Measurements from ENCODE around the gene GRM4. TPM values are rescaled to one million over a fixed set of nuclear protein-coding genes. Genes with fewer than 3 reads are reported as not detected.

GRM4 gene
- total and polyA plus RNA-seq, 10 of the 15 experiments (the other 5 are each of a cell fraction or from before 2014, with no cell fraction given) = 0.01 to 0.31 (median 0.05) TPM; not detected in 2

DNA sequence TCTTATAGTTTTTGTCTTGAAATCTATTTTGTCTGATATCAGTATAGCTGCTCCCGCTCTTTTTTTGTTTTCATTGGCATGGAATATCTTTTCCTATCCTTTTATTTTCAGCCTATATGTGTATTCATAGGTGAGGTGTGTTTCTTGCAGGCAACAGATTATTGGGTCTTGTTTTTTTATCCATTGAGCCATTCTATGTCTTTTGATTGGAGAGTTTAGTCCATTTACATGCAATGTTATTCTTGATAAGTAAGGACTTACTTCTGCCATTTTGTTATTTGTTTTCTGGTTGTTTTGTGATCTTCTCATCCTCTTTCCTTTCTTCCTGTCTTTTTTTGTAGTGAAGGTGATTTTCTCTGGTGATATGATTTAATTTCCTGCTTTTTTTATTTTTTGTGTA is 24.0 kb upstream of the GRM4 start (continued):
- no peak for TF ChIP-seq NFXL1 (IDR thresholded peaks at IDR 0.05; ENCODE audit: borderline replicate concordance)
- TF ChIP-seq, protein P1, sequence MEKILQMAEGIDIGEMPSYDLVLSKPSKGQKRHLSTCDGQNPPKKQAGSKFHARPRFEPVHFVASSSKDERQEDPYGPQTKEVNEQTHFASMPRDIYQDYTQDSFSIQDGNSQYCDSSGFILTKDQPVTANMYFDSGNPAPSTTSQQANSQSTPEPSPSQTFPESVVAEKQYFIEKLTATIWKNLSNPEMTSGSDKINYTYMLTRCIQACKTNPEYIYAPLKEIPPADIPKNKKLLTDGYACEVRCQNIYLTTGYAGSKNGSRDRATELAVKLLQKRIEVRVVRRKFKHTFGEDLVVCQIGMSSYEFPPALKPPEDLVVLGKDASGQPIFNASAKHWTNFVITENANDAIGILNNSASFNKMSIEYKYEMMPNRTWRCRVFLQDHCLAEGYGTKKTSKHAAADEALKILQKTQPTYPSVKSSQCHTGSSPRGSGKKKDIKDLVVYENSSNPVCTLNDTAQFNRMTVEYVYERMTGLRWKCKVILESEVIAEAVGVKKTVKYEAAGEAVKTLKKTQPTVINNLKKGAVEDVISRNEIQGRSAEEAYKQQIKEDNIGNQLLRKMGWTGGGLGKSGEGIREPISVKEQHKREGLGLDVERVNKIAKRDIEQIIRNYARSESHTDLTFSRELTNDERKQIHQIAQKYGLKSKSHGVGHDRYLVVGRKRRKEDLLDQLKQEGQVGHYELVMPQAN (conservative IDR thresholded peaks at IDR 0.05) = no peak

DNA sequence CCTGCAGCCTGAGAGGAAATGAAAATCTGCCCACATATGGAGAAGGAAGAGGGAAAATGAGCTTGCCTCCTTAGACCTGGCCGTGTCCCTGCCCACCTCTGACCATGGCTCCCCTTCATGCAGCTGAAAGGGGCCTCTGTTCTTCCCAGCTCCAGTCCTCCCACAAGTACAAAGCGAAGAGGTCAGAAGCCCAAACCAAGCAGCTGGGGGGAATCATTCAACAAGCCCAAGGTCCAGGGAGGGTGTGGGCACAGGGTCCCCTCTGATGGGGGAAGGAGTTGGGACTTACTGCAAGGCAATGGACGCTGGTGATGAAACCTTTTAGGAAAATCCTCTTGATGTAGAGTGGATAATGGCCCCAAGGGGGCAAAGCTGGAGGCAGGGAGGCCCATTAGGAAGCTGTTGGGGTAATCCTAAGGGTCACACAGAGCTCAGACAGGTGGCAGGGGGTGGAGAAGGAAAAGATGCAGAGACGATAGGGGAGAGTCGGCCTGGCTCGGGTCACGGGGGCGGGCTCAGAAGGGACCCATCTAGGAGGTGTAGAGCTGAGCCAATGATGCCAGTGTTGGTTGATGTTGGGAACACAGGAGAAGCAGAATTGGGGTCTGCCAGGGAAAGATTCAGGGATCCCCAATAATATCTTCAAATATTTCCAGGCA is 16.1 kb upstream of the GRM4 start:
- DNase-seq (ENCODE audit: low read depth, low spot score) (no peak), FAIRE-seq (no peak), ATAC-seq (no peak)
- no peaks in the 10 kb centered on the region for H3K79me2 ChIP-seq (ENCODE audit: control insufficient read depth, insufficient read depth, low read length)
- no peak overlapping the region for H3K4me3 ChIP-seq
- 14% methylated on average over 8 of the region's 8 CpGs for WGBS (ENCODE audit: insufficient coverage, insufficient replicate concordance, low lambda C conversion rate, missing lambda C conversion rate)
- H3K9me3 ChIP-seq (replicated peaks; ENCODE audit: control insufficient read depth, insufficient read depth, low read length) = peaks cover 3% of the 10 kb centered on the region; the same call in 1 of the 3 replicates
- no peaks in the 10 kb centered on the region for H3K4me1 ChIP-seq (ENCODE audit: control insufficient read depth, insufficient read depth, low read length)
- POLR2A ChIA-PET = no interaction called here
- intact Hi-C loops (cut with micrococcal nuclease; ENCODE audit: unreplicated experiment) = loop anchor here (10.0 kb wide), 1 partner anchor 983 kb away; the partner anchor contains the start of gene TCP11
- no peak overlapping the region for H2AFZ ChIP-seq (ENCODE audit: control insufficient read depth, low read depth, low read length)
- H3K36me3 ChIP-seq (ENCODE audit: control insufficient read depth in 2 of 2, insufficient read depth in 2 of 2, low read length in 1 of 2) = no peaks in the 10 kb centered on the region
- SMC1A ChIA-PET (ENCODE audit: uncharacterized antibody, unreplicated experiment) = interaction anchor here (2.3 kb wide), 1 partner anchor 253 kb away, joined by 11 read pairs; no protein-coding TSS in a partner anchor
- no TSS peak for BruUV-seq (replicated peaks)
- TF ChIP-seq NFYB (IDR thresholded peaks at IDR 0.05; ENCODE audit: insufficient read depth, low read depth, low read length) (no peak), FOXK2 (IDR thresholded peaks at IDR 0.05) (no peak), PML (IDR thresholded peaks at IDR 0.05; ENCODE audit: low read length) (no peak), NR2C1 (IDR thresholded peaks at IDR 0.05) (no peak), SUPT20H (IDR thresholded peaks at IDR 0.05; ENCODE audit: borderline replicate concordance, control insufficient read depth, low read depth, low read length) (no peak), GATAD2B (conservative IDR thresholded peaks at IDR 0.05; ENCODE audit: low read depth) (no peak), TCF3 (IDR thresholded peaks at IDR 0.05; ENCODE audit: borderline replicate concordance, insufficient read depth, low read depth, low read length) (no peak), TAF1 (IDR thresholded peaks at IDR 0.05; ENCODE audit: borderline replicate concordance, low read depth, low read length) (no peak), HDAC2 (IDR thresholded peaks at IDR 0.05) (no peak), IKZF2 (IDR thresholded peaks at IDR 0.05) (no peak), BHLHE40 (IDR thresholded peaks at IDR 0.05; ENCODE audit: borderline replicate concordance in 1 of 2, low read depth in 2 of 2, low read length in 1 of 2) (no peak)
- TF ChIP-seq, protein P2, sequence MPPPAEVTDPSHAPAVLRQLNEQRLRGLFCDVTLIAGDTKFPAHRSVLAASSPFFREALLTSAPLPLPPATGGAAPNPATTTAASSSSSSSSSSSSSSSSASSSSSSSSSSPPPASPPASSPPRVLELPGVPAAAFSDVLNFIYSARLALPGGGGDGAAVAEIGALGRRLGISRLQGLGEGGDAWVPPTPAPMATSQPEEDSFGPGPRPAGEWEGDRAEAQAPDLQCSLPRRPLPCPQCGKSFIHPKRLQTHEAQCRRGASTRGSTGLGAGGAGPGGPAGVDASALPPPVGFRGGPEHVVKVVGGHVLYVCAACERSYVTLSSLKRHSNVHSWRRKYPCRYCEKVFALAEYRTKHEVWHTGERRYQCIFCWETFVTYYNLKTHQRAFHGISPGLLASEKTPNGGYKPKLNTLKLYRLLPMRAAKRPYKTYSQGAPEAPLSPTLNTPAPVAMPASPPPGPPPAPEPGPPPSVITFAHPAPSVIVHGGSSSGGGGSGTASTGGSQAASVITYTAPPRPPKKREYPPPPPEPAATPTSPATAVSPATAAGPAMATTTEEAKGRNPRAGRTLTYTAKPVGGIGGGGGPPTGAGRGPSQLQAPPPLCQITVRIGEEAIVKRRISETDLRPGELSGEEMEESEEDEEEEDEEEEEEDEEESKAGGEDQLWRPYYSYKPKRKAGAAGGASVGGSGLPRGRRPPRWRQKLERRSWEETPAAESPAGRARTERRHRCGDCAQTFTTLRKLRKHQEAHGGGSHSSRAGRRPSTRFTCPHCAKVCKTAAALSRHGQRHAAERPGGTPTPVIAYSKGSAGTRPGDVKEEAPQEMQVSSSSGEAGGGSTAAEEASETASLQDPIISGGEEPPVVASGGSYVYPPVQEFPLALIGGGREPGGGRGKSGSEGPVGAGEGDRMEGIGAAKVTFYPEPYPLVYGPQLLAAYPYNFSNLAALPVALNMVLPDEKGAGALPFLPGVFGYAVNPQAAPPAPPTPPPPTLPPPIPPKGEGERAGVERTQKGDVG (CRISPR knock-in tag; IDR thresholded peaks at IDR 0.05) = no peak
- TF ChIP-seq, protein P3, sequence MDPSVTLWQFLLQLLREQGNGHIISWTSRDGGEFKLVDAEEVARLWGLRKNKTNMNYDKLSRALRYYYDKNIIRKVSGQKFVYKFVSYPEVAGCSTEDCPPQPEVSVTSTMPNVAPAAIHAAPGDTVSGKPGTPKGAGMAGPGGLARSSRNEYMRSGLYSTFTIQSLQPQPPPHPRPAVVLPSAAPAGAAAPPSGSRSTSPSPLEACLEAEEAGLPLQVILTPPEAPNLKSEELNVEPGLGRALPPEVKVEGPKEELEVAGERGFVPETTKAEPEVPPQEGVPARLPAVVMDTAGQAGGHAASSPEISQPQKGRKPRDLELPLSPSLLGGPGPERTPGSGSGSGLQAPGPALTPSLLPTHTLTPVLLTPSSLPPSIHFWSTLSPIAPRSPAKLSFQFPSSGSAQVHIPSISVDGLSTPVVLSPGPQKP (IDR thresholded peaks at IDR 0.05; ENCODE audit: low read depth, low read length) = no peak
- H3K9ac ChIP-seq (ENCODE audit: control insufficient read depth, insufficient read depth, low read length) = no peak overlapping the region
- no peak overlapping the region for H3K4me2 ChIP-seq (ENCODE audit: control insufficient read depth, insufficient read depth)
- in situ Hi-C loops (cut with MboI) = no loop called here
- H4K20me1 ChIP-seq (ENCODE audit: control insufficient read depth, insufficient read depth) = no peaks in the 10 kb centered on the region
- no peak overlapping the region for H3K27ac ChIP-seq (ENCODE audit: control insufficient read depth, insufficient read depth)
- RAD21 ChIA-PET (ENCODE audit: unreplicated experiment) = interaction anchor here (0.9 to 2.3 kb wide), 3 partner anchors 17 to 448 kb away, joined by 3 to 9 read pairs (median 6); no protein-coding TSS in a partner anchor
- H3K27me3 ChIP-seq (replicated peaks in 1 of 2; ENCODE audit: control insufficient read depth in 2 of 2, insufficient read depth in 2 of 2, low read length in 1 of 2) = no peaks in the 10 kb centered on the region; a peak in 1 of 4 replicates
- CTCF ChIA-PET = interaction anchor here (0.7 to 2.8 kb wide), 6 partner anchors 10 to 447 kb away, joined by 3 to 26 read pairs (median 3); partner anchors contain the start of gene SMIM29

Measured in GM12878 (cell line).